Upper lobe of left lung (tissue), 6 donors: ENCODE results near the gene LRRC1. TPM values are rescaled to one million over a fixed set of nuclear protein-coding genes. Genes with fewer than 3 reads are reported as not detected.
A peak's percentile ranks its signal among the peaks of the same experiment; 100 is the strongest.

Source experiments
- ATAC-seq, 2 donors: fragments of 200-7000 bp; cut with Tn5 transposase; one replicate each; pipeline ENCODE4 v1.9.1; 2022; ENCODE audit warnings: mild to moderate bottlenecking in 2 of 2, moderate library complexity in 2 of 2; ENCODE audit not compliant: low FRiP score in 2 of 2
- DNase-seq, 2 donors: peaks; one replicate each; pipeline ENCODE4 v3.0.0-alpha.2; 2019 to 2020
- H3K27ac ChIP-seq, 4 donors: fragments of 200-600 bp; sonication (generic); one replicate each; pipeline ENCODE4 v1.5.1; 2016 to 2019
- H3K27me3 ChIP-seq, 4 donors: fragments of 200-600 bp; sonication (generic); one replicate each; pipeline ENCODE4 v1.5.1; 2017 to 2019
- H3K36me3 ChIP-seq, 4 donors: fragments of 200-600 bp; sonication (generic); one replicate each; pipeline ENCODE4 v1.5.1; 2016 to 2019
- H3K4me1 ChIP-seq, 4 donors: fragments of 200-600 bp; sonication (generic); one replicate each; pipeline ENCODE4 v1.5.1; 2018 to 2019
- H3K4me3 ChIP-seq, 4 donors: fragments of 200-600 bp; sonication (generic); one replicate each; pipeline ENCODE4 v1.5.1; 2017 to 2019; ENCODE audit warnings: mild to moderate bottlenecking in 2 of 4, moderate library complexity in 1 of 4
- H3K9me3 ChIP-seq, 4 donors: fragments of 200-600 bp; sonication (generic); one replicate each; pipeline ENCODE4 v1.5.1; 2018 to 2019
- EP300 ChIP-seq, 4 donors: sonication (generic); formaldehyde crosslinking; IDR thresholded peaks; one replicate each; pipeline ENCODE4 v1.5.1; 2017; ENCODE audit warnings: antibody characterized with exemption in 4 of 4, control low read depth in 2 of 4
- POLR2A ChIP-seq, 4 donors: fragments of 450-650 bp; IDR thresholded peaks; one replicate each; pipeline ENCODE4 v1.5.1; 2016 to 2017; ENCODE audit warnings: antibody characterized with exemption in 4 of 4, mild to moderate bottlenecking in 2 of 4
- POLR2AphosphoS5 ChIP-seq, 2 donors: sonication (generic); formaldehyde crosslinking; IDR thresholded peaks; one replicate each; pipeline ENCODE4 v1.5.1; 2017; ENCODE audit warnings: antibody characterized with exemption in 2 of 2
- WGBS, 2 donors: methylation state at CpG; one replicate each; pipeline ENCODE4 v1.1.5; 2017 to 2018; 5-methylcytosine and 5-hydroxymethylcytosine counted together
- total RNA-seq, 6 donors: library from RNA; depleted of rRNA in 4 of 6; stranded (reverse); fragments of >200 nt in 4 of 6; gene quantifications; one replicate each; pipeline versions ENCODE4 v1.1.0 to v1.2.1, GENCODE V29; 2016 to 2021
- TF ChIP-seq, protein P1 (sequence below), 6 experiments: fragments of 450-650 bp in 4 of 6; fragments of 200-600 bp in 2 of 6; sonication (generic) in 2 of 6; IDR thresholded peaks; one replicate each; pipeline ENCODE4 v1.5.1; 2016 to 2019; ENCODE audit warnings: antibody characterized with exemption in 6 of 6
- donor health status: DM: no; HTN: no; CAD: no; lungs with moderate emphysema.
- donor health status: DM: no; HTN: yes; CAD: no; lungs with severe emphysema.

Gene LRRC1
- total RNA-seq, 6 donors from 2014 or later, result 10.9 to 31.5 (median 19.4) TPM

DNA sequence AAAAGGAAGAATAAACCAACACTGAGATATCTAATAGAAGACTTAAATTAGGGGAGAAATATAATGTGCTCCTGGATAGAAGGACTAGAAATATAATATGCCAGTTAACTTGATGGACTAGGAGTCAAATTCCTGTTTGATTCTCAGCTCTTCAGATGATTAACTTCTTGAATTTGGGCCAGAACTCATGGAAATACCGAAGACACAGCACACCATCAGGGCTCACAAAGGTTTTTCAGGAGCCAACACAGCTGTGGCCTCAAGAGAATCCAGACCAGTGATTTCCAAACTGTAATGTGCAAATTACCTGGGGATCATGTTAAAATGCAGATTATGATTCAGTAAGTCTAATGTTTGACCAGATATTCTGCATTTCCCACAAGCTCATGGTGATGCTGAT is 33.8 kb upstream of the LRRC1 start:
- DNase-seq (no peak), ATAC-seq (no peak)
- H3K27me3 ChIP-seq, result no peaks in the 10 kb centered on the region
- TF ChIP-seq POLR2A (IDR thresholded peaks at IDR 0.05) (no peak), EP300 (IDR thresholded peaks at IDR 0.05) (no peak), POLR2AphosphoS5 (IDR thresholded peaks at IDR 0.05) (no peak)
- TF ChIP-seq, protein P1, sequence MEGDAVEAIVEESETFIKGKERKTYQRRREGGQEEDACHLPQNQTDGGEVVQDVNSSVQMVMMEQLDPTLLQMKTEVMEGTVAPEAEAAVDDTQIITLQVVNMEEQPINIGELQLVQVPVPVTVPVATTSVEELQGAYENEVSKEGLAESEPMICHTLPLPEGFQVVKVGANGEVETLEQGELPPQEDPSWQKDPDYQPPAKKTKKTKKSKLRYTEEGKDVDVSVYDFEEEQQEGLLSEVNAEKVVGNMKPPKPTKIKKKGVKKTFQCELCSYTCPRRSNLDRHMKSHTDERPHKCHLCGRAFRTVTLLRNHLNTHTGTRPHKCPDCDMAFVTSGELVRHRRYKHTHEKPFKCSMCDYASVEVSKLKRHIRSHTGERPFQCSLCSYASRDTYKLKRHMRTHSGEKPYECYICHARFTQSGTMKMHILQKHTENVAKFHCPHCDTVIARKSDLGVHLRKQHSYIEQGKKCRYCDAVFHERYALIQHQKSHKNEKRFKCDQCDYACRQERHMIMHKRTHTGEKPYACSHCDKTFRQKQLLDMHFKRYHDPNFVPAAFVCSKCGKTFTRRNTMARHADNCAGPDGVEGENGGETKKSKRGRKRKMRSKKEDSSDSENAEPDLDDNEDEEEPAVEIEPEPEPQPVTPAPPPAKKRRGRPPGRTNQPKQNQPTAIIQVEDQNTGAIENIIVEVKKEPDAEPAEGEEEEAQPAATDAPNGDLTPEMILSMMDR (IDR thresholded peaks at IDR 0.05), result no peak
- H3K36me3 ChIP-seq, result no peaks in the 10 kb centered on the region
- 33 to 52% methylated on average over 1 of the region's 1 CpG for WGBS, 2 donors
- H3K9me3 ChIP-seq, result no peaks in the 10 kb centered on the region
- no peaks in the 10 kb centered on the region for H3K4me1 ChIP-seq
- no peak overlapping the region for H3K27ac ChIP-seq
- H3K4me3 ChIP-seq, result no peak overlapping the region

GRCh38 chr6:53765270-53765669 is 29.5 kb upstream of the LRRC1 start:
- no peak overlapping the region for H3K4me3 ChIP-seq

GRCh38 chr6:53766930-53767329 is 27.9 kb upstream of the LRRC1 start:
- no peaks in the 10 kb centered on the region for H3K9me3 ChIP-seq
- DNase-seq (no peak), ATAC-seq (no peak)
- TF ChIP-seq EP300 (IDR thresholded peaks at IDR 0.05) (no peak), POLR2A (IDR thresholded peaks at IDR 0.05) (no peak), POLR2AphosphoS5 (IDR thresholded peaks at IDR 0.05) (no peak)
- TF ChIP-seq, protein P1 (IDR thresholded peaks at IDR 0.05), result no peak
- H3K27ac ChIP-seq, result no peak overlapping the region
- H3K4me1 ChIP-seq, result no peaks in the 10 kb centered on the region
- no peaks in the 10 kb centered on the region for H3K27me3 ChIP-seq
- no peak overlapping the region for H3K4me3 ChIP-seq
- no peaks in the 10 kb centered on the region for H3K36me3 ChIP-seq

More at GRCh38 chr6:53765270-53765669, 29.5 kb upstream of the LRRC1 start:
- H3K4me1 ChIP-seq, result no peaks in the 10 kb centered on the region
- H3K27me3 ChIP-seq, result no peaks in the 10 kb centered on the region
- no peaks in the 10 kb centered on the region for H3K9me3 ChIP-seq
- 78 to 88% methylated on average over 3 of the region's 3 CpGs for WGBS, 2 donors
- DNase-seq (peak in 1 of 2 donors; percentile 30), ATAC-seq (peak; percentile 60 to 84)
- TF ChIP-seq POLR2A (IDR thresholded peaks at IDR 0.05), result no peak
- peak in 2 of 4 donors; percentile 15 to 35 for TF ChIP-seq EP300 (IDR thresholded peaks at IDR 0.05)
- no peak for TF ChIP-seq POLR2AphosphoS5 (IDR thresholded peaks at IDR 0.05)
- TF ChIP-seq, protein P1 (IDR thresholded peaks at IDR 0.05), result no peak
- no peaks in the 10 kb centered on the region for H3K36me3 ChIP-seq
- no peak overlapping the region for H3K27ac ChIP-seq

DNA sequence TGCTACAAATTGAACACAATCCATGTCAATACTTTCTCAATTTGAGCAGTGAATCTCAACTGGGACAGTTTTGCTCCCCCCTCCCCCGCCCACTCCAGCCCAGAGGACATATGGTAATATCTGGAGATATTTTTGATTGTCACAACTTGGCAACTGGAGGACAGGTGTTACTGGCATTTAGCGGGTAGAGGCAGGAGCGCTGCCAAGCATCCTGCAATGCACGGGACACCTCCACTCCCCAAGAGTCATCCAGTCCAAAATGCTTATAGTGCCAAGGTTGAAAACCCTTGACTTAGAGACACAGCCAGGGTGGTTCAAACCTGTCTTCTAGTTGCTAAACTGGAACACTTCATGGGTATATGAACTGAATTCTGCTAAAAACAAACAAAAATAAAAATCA is 26.9 kb upstream of the LRRC1 start:
- Histone ChIP-seq H3K27me3 (no peaks in the 10 kb centered on the region), H3K36me3 (no peaks in the 10 kb centered on the region), H3K9me3 (no peaks in the 10 kb centered on the region), H3K27ac (no peak overlapping the region), H3K4me3 (no peak overlapping the region), H3K4me1 (no peaks in the 10 kb centered on the region)
- TF ChIP-seq POLR2A (IDR thresholded peaks at IDR 0.05) (no peak), EP300 (IDR thresholded peaks at IDR 0.05) (no peak)
- no peak for DNase-seq
- 72 to 73% methylated on average over 4 of the region's 4 CpGs for WGBS, 2 donors
- ATAC-seq, result no peak

GRCh38 chr6:53768636-53769035 is 26.2 kb upstream of the LRRC1 start:
- no peak overlapping the region for H3K27ac ChIP-seq
- no peaks in the 10 kb centered on the region for H3K9me3 ChIP-seq
- no peak for ATAC-seq
- H3K27me3 ChIP-seq, result no peaks in the 10 kb centered on the region
- WGBS, 2 donors, result 85 to 87% methylated on average over 2 of the region's 2 CpGs
- no peak overlapping the region for H3K4me3 ChIP-seq
- no peaks in the 10 kb centered on the region for H3K4me1 ChIP-seq
- DNase-seq, result no peak
- no peak for TF ChIP-seq POLR2A (IDR thresholded peaks at IDR 0.05)
- TF ChIP-seq EP300 (IDR thresholded peaks at IDR 0.05), result no peak
- TF ChIP-seq POLR2AphosphoS5 (IDR thresholded peaks at IDR 0.05), result no peak
- TF ChIP-seq, protein P1 (IDR thresholded peaks at IDR 0.05), result no peak
- no peaks in the 10 kb centered on the region for H3K36me3 ChIP-seq
